Posterior cingulate gyrus (tissue), 11 donors: Measurements from ENCODE around the gene FARSB.

Experiments
- DNase-seq, 10 donors: peaks; one replicate each; pipeline versions ENCODE4 v3.0.0 to v3.0.0-alpha.2; 2020 to 2021; ENCODE audit warnings: mixed read lengths in 3 of 10
- intact Hi-C: fragments of 100-400 bp; cut with DNase I; formaldehyde crosslinking; loops from one replicate; pipeline ENCODE4 v1.15.1; 2023

FARSB gene

GRCh38 chr2:222669353-222669752 lies 13.5 kb upstream of the FARSB start:
- intact Hi-C loops: no loop called here
- no peak for DNase-seq

DNA sequence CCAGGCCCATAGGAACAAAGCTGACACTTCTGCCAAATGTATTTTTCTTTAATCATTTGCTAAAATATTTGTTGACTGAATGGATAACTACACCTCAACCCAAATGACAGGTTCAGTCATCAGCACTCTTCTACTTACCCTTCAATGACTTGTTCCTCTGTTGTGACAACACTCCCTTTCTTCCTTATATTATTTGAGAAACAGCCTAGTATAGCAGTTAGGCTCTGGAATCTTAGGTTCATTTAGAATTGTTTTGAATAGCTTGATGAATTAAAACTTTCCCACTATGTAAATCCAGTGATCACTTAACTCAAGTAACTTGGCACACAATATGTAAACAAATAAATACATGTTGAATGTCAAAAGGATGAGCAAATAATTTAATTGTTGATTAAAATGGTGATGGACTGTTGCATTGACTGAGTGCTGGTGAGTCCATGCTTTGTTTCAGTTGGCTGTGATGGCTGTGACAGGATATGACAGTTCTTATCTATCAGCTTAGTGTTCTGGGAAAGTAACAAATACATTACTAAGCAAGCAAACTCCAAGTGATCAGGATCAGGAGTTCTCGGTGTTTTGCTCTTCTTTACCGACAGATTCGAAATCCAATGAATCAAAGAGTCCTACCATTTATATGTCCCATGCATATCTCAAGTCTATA lies 12.7 kb upstream of the FARSB start:
- intact Hi-C loops: no loop called here
- DNase-seq: no peak

GRCh38 chr2:222663479-222663878 lies 7.6 kb upstream of the FARSB start:
- intact Hi-C loops: no loop called here
- DNase-seq: no peak

DNA sequence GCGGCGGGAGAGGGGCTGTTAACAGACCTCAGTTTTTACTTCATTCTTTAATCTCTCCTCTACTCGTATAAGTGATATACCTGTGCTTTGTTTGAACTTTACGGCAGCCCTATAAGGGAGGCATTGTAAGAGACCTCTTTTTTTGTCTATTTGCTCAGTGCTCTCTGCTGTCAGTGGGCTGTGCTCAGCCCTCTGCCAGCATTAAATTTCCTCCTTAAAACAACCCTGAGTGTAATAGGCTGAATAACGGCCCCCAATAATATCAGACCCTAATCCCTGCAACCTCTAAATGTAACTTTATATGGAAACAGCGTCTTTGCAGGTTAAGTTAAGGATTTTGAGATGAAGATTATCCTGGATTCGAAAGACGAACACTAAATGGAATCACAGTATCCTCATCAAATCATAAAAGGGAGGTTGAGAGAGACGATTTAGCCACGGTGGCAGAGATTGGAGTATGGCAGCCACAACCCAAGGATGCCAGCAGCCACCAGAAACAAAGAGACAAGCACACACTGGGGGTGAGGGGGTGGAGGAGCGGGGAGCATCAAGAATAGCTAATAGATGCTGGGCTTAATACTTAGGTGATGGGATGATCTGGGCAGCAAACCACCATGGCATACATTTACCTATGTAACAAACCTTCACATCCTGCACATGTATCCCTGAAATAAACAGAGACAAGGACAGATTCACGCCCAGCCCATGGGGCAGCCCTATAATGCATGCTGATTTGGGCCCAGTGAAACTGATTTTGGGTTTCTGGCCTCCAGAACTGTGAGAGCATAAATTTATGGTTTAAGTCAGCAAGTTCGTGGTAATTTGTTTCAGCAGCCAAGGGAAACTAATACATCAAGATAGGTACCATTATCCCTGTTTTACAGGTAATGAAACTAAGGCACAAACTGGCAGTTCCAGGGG lies 894 bp upstream of the FARSB start:
- DNase-seq: no peak
- intact Hi-C loops: no loop called here

DNA sequence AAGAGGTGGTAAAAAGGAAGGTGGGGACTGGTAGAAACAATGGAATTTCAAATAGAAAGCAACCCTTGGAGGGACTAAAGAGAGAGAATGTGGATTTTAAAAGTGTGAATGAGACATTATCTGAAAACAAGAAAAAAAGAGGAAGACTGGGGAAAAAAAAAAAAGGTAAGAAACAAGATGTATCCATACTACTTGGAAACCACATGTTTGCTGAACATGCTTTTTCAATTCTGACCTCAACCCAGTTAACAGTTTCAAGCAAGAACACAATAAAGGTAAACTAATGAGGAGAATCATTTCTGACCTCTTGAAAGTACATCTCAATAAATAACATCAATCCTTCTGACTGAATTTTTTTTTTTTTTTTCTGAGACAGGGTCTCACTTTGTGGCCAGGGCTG lies 2.6 kb downstream of the FARSB start:
- DNase-seq: no peak
- intact Hi-C loops: no loop called here

GRCh38 chr2:222652491-222653255 lies 3.2 kb downstream of the FARSB start:
- DNase-seq: no peak
- intact Hi-C loops: no loop called here

GRCh38 chr2:222651718-222652418 lies 4.0 kb downstream of the FARSB start:
- intact Hi-C loops: no loop called here
- no peak for DNase-seq

GRCh38 chr2:222649801-222650200 lies 6.1 kb downstream of the FARSB start:
- DNase-seq: no peak
- intact Hi-C loops: no loop called here

DNA sequence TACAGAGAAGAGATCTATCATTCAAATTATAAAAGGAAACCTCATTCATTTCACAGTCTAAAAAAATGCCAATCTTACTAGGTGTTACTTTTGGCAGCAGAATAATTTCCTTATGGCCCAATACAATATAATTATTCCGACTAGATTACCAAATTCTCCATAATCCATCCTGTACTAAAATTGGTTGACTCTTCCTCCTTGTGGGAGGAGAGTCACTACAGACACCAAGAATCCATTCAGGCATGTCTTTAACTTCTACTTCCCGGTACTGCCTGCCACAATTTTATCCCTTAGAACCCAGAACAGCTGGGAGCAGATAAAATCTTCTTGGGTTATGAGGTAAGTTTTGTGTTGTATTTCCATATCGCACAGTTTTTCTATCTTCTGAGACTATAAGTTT lies 9.9 kb downstream of the FARSB start:
- no peak for DNase-seq
- intact Hi-C loops: no loop called here

DNA sequence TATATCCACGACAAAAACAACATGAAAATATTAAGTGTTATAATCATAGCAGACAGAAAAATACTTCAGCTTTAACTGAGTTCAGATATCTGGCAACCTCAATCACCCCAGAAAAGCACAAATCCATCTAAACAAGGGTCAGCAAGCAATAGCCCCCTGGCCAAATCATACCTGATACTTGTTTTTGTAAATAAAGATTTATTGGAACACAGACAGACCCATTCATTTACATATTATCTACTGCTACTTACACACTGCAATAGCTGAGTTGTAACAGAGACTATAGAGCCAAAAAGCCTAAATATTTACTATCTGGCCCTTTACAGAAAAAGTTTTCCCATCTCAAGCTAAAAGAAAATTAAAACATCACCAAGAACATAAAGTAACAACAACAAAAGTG lies 12.8 kb downstream of the FARSB start:
- no peak for DNase-seq
- intact Hi-C loops: no loop called here

DNA sequence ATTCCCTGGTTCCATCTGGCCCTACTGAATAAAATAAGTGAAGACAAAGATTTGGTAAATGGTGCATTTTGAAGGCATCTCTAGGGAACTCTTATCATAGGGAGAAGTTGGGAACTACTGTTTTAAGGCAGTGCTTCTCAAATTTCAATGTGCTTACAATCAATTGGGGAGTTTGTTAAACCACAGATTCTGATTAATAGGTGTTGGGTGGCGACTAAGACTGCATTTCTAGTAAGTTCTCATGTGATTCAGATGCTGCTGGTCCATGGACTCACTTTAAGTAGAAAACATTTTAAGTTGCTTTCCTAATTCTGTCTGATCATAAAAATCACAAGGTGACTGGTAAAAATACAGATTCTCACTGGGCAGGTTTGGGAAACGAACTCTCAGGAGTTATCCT lies 14.6 kb downstream of the FARSB start:
- no peak for DNase-seq
- intact Hi-C loops: no loop called here

GRCh38 chr2:222637067-222637466 lies 18.8 kb downstream of the FARSB start:
- intact Hi-C loops: no loop called here
- DNase-seq: no peak

DNA sequence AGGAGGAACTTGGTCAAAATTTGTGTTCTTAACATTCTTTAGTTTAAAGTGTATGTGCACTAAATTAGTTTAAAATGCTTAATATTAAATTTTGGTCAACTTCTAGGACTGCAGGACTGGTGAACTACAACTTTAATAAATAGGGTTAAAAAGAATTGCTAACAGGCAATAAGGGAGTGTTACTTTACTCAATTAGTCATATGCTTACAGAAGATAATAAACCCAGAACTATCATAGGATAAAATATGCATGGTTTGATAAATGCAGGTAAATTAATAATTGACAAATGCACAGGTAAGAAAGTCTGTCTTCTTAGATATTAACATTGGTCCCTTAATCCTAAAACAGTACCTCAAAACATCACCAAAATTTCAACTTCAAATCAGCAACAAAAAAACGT lies 20.6 kb downstream of the FARSB start:
- DNase-seq: no peak
- intact Hi-C loops: no loop called here

- no peak for DNase-seq
- intact Hi-C loops: no loop called here
Observed at GRCh38 chr2:222627764-222628163, 28.1 kb downstream of the FARSB start.

DNA sequence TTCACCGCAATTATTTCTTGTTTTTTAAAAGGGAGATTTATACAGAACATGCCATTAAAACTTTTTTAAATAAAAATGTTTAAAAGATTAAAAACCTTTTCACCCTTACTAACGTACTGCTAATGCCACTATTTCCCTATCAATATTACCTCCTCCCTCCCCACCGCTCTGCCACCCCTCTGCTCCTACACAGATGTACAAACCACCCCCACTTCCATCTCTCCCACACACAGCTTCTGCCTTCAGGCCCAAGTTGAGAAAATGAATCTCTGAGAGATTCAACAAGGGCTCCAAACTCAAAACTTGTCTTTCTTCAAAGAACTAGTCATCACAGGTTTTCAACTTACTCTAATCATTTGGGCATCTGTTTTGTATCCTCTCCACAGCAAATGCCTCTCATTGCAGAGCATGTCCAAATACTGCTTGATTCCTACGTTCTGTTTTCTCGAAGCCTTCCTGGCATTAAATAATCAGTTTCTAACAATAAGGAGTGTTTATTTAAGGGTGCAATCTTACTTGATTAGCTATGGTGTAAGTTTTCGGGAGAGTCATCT lies 32.1 kb downstream of the FARSB start:
- no peak for DNase-seq
- intact Hi-C loops: no loop called here

- intact Hi-C loops: no loop called here
Observed at GRCh38 chr2:222622910-222623309, 33.0 kb downstream of the FARSB start.

DNA sequence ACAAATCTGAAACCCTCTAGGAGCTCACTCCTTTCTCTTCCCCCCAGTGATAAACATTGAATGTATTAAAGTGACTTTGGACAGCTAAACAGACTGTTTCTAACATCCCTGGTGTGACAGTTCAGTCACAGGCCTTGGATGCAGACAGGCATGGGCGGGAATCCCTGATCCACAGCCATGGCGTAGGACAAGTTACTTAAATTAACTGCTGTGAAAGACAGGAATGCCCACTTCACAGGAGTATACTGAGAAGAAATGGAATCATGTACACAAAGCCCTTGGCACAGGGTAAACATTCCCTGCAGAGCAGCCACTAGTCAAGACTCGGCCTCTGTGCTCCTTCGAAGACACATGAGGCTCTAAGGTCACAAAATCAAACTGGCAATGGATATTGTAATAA lies 34.0 kb downstream of the FARSB start:
- intact Hi-C loops: no loop called here
- DNase-seq: peak in 1 of 10 donors; percentile 55

More at GRCh38 chr2:222622910-222623309, 33.0 kb downstream of the FARSB start:
- no peak for DNase-seq

DNA sequence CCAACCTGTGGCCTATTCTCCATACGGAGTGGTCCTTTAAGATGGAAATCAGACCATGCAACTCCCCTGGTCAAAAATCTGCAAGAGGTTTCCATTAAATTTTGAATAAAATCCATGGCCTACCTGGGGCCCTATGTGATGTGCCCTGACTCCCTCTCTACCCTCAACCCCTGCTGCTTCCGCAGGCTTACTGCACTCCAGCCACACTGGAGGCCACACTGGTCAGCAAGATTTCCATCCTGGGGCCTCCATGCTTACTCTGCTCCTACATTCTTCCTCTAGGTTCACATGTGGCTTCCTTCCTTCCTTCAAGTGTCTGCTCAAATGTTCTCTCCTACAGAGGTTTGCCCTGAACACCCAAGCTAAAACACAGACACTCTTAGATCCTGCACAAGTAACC lies 40.6 kb downstream of the FARSB start:
- no peak for DNase-seq
- intact Hi-C loops: no loop called here

DNA sequence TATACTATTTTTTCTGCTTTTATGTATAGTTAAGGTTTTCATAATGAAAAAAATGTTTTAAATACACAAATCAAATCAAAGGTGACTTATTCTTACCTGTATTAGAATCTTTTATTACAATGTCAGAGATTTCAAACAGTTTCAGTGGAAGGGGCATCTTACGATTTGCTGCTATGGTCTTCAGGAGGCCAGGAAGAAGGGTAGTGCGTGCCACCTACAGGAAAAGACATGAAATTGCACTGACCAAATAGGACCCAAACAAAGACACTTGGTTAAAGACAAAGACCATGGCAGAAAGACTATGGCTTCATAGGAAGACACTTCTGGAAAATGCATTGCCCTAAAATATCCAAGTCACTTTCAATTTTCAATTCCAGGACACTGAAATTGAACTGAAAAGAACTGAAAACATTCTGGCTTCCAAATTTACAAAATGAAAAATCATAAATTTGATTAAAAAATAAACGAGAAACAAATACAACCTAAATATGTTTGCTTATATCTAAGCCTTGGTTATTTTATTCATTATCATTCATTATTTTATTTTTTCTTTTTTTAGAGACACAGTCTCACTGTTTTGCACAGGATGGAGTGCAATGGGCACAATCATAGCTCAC lies 42.1 kb downstream of the FARSB start:
- intact Hi-C loops: loop anchor here (2.0 kb wide), 1 partner anchor 557 kb away; no protein-coding TSS in a partner anchor
- DNase-seq: peak in 1 of 10 donors; percentile 15

DNA sequence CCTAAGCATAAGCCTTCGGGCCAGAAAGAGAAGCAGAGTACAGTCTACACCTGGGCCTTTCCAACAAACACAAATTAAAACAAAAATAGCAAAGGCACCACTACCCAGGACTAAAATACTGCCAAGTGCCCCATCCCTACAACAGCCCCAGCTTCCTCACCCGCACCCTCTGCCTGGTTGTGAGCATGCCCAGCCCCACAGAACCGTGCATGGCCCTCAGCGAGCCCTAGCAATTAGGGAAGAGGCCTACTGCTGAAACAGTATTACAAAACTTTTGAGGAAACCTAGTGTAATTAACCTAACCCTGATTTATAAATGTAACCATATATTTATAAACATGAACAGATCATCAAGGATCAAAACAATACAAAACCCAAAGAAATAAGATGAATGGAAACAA lies 44.2 kb downstream of the FARSB start:
- DNase-seq: no peak
- intact Hi-C loops: loop anchor here (2.0 kb wide), 2 partner anchors 293 to 555 kb away; no protein-coding TSS in a partner anchor
